Activated CD4-positive, alpha-beta T cell treated with anti-CD3 and anti-CD28 coated beads, Interleukin-2, Interleukin-4, amounts not matched to agents 100 ng/mL and 50 ng/mL, durations not matched to agents 16 hours and 8 hours (primary cell): Measurements from ENCODE around the gene CREB3.
A peak's percentile ranks its signal among the peaks of the same experiment; 100 is the strongest.

Experiments used
- DNase-seq: peaks from one replicate; pipeline ENCODE4 v3.0.0-alpha.2; 2020; ENCODE audit warnings: low spot score

The CREB3 gene, protein sequence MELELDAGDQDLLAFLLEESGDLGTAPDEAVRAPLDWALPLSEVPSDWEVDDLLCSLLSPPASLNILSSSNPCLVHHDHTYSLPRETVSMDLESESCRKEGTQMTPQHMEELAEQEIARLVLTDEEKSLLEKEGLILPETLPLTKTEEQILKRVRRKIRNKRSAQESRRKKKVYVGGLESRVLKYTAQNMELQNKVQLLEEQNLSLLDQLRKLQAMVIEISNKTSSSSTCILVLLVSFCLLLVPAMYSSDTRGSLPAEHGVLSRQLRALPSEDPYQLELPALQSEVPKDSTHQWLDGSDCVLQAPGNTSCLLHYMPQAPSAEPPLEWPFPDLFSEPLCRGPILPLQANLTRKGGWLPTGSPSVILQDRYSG

GRCh38 chr9:35732185-35732799 is at the start of gene CREB3, which contains the start of gene TLN1:
Gene CREB3 (plus strand): TSS chr9:35732666. CDS start chr9:35732773, 107 bp downstream.
Gene TLN1 (minus strand): TSS chr9:35732195. CDS start chr9:35725694, 6,501 bp downstream.
- DNase-seq = peak; percentile 98

DNA sequence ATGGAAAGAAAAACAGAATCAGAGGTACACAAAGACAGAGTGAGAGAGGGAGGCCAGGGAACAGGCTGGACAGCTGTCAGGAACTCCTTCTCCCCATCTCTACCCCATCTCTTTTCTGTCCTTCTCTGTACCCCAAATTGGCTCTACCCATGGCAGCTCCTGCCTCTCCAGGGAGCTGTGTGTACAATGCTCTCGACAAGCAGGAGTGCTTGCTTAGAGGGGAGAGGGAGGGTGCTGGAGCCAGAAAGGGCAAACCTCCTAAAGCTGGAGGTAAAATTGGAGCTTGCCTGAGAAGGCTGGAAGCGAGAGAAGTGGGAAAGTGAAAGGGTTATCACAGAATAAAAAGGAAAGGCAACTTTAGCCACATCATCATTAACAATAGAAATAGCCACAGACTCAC is 49.1 kb upstream of the CREB3 start:
- DNase-seq = no peak

DNA sequence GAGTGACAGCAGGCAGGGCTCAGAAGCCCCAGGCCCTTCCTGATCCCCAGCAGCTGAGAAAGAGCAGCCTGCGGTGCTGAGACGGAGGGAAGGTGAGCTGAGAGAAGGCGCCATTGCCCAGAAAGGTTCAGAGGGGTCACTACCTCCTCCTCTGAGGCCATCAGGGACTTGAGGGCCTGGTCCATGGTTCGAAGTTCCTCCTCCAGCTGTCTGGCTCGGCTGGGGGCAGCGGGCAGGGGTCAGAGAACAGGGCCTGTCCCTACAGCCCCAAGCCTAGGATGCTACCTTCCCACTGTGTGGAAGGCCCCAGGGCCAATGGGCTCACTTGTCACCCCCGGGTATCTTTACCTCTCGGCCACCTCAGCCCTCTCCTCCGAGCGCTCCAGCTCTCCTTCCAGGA is 47.5 kb upstream of the CREB3 start:
- no peak for DNase-seq

- DNase-seq = no peak
Observed at GRCh38 chr9:35685506-35685905, 47.0 kb upstream of the CREB3 start.

GRCh38 chr9:35686222-35687203 is 46.0 kb upstream of the CREB3 start:
- no peak for DNase-seq

GRCh38 chr9:35687306-35687705 is 45.2 kb upstream of the CREB3 start:
- DNase-seq = no peak

DNA sequence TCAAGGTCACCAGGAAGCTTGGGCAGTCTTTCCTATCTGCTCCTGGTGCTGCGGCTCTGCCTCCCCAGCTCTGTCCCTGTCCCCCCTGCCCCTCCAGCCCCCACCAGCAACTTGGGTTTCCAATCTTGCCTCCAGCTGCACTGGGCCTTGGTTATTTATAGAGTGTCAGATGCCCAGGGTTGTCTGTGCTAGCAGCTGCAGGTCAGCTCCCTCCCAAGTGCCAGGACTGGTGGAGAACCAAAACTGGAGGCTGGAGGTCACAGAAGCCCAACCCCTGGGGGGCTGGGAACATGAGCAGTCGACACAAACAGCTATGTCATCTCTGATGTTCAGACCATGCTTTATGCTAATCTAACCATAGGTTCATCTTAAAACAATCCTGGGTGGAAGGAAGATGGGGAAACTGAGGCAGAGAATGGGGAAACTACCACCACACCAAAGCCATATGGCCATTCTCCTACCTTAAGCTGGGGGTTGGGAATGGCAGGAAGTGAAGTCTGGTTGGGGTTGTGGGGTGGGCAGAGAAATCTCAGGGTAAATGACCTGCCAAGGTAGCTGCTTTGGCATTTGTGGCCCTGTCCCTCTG is 44.4 kb upstream of the CREB3 start:
- DNase-seq = no peak

GRCh38 chr9:35688558-35689541 is 43.6 kb upstream of the CREB3 start:
- peak; percentile 20 for DNase-seq

- no peak for DNase-seq
Observed at GRCh38 chr9:35689542-35690293, 42.7 kb upstream of the CREB3 start, which contains the start of gene TPM2. Gene TPM2 (minus strand): TSS chr9:35689925. CDS start chr9:35689817, 108 bp downstream.

- no peak for DNase-seq
Observed at GRCh38 chr9:35690294-35690613, 42.2 kb upstream of the CREB3 start.

GRCh38 chr9:35690614-35691333 is 41.7 kb upstream of the CREB3 start:
- peak; percentile 12 for DNase-seq

GRCh38 chr9:35691334-35691650 is 41.2 kb upstream of the CREB3 start:
- DNase-seq = no peak

DNA sequence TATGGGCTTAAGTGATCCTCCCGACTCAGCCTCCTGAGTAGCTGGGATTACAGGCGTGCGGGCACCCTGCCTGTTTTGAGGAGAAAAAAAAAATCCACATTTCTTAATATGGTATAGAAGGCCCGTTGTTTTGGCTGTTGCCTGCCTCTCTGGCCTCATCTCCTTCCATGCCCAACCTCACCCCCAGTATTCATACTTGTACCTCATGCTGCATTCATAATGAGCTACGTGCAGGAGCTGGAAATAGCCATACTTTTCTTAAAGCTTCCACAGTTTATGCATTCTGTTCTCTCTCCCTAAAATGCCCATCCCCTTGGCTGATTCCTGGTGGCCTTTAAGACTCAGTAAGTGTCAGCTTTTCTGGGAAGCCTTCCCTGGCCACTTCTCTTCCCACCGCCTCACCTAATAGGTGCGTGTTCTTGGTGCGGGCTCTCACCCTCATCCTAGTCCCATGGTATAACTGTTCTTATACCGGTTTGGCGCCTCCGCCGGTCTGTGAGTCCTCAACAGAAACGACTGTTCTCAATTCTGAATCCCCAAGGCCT is 40.6 kb upstream of the CREB3 start:
- DNase-seq = no peak

DNA sequence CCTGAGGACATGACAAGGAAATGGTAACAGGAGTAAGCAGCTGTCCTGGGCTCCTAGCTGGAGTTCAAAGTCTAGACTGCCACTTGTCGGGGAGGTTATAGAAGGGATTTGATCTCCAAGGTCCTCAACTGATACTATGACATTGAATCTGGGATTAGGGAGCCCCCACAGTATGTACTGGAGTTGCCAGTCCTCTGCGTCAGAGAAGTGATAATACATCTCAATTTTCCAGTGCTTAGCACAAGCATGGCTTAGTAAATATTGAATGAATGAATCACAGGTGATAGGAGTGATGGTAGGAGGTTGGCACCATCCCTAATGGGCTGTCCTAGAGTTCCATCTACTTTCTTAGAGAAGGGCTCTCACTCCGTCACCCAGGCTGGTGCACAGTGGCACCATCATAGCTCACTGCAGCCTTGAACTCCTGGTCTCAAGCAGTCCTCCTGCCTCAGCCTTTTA is 36.5 kb upstream of the CREB3 start:
- DNase-seq = no peak

DNA sequence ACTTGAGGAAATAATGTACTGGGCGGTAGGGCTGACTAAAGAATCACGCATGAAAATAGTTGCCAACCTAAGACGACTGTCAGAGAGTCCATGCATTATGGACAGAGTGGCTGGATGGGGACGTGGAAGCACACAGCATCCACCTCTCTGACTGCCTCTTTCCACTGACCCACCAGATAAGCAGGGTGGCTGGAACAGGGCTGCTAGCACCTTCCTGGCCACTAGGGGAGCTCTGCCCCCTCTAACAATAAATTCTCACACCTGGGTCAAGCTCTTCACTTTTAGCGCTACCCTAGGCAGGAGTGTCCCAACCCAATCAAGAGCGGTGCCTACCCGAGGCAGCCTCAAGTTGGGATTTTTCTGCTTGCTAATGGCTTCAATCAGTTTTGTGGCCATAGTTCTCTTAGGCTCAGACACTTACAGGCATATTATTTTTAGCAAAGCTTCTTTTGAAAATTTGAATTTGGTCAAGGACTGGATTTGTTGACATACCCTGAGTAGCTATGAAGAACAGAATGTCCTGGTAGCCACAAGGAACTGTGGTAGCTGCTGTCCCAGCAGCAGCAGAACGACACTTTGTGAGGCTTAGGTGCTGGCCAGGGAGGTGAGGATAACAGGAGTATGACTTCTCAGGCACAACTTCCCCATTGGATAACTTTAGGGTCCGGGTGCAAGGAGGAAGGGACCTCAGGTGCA is 35.8 kb upstream of the CREB3 start:
- peak; percentile 52 for DNase-seq

DNA sequence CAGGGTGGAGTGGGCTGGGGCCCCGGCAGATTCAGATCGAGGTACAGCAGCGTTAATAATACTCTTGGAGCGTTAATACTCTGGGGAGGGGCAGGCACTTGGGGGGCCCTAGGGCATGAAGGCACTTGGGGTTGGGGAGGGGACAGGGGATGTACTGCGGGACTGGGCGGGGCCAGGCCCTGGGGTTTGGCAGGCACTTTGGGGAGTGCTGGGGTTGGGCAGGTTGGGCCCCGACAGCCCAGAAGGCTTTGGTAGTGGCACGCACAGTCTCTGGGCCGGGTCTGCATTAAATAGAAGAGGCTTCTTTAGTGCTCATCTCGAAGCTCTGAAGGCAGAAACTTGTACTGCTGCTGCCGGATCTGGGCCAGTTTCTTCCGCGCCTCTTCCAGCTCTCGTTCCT is 35.0 kb upstream of the CREB3 start:
- no peak for DNase-seq

GRCh38 chr9:35698231-35698630 is 34.2 kb upstream of the CREB3 start:
- no peak for DNase-seq

- DNase-seq = no peak
Observed at GRCh38 chr9:35700031-35700430, 32.4 kb upstream of the CREB3 start.

DNA sequence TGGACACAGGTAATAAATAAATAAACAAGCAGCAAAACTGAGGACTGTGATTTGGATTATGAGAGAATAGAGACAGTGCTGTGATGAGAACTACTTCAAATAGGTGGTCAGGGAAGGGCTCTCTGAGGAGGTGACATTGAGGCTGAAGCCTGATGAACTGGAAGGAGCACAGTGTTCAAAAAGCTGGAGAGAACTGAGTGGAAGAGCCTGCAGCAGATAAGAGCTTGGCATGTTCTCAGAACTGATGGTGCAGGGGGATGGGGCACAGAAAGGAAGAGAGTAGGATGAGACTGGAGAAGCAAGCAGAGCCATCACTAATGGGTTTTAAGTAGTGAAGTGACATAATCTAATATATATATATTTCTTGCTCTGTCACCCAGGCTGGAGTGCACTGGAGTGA is 31.5 kb upstream of the CREB3 start:
- no peak for DNase-seq
